A549 treated with dexamethasone at 1 μM for 4 hours (cell line): Measurements from ENCODE around the gene OR9Q2. TPM values are rescaled to one million over a fixed set of nuclear protein-coding genes. Genes with fewer than 3 reads are reported as not detected.

Source experiments
- total RNA-seq: library from RNA; stranded (reverse); fragments of 200-300 nt; extraction: Qiagen RNA extraction; gene quantifications from 5 replicates; pipeline ENCODE4 v1.2.3, GENCODE V29; 2022

The OR9Q2 gene
- total RNA-seq: not detected in 5 replicates

GRCh38 chr11:58188770-58189169, at the start of gene OR9Q2:
Gene OR9Q2, plus strand, starts transcription at chr11:58189070. Its CDS starts 1,421 bp downstream, at chr11:58190491.

GRCh38 chr11:58204042-58204441, 15.2 kb downstream of the OR9Q2 start, which contains the start of gene OR1S2:
Gene OR1S2, minus strand, starts transcription at chr11:58204142. Its CDS starts 0 bp downstream, at chr11:58204142.

GRCh38 chr11:58212420-58212819, 23.6 kb downstream of the OR9Q2 start, which contains the start of gene OR1S1:
Gene OR1S1, plus strand, starts transcription at chr11:58212720.

Other genes starting within 250 kb of the OR9Q2 start
- gene OR9Q1, start 165.2 kb upstream of the OR9Q2 start, total RNA-seq: not detected in 5 replicates
- gene OR6Q1, start 158.1 kb upstream of the OR9Q2 start, total RNA-seq: not detected in 5 replicates
- not detected in 5 replicates for gene OR9I1, start 63.5 kb upstream of the OR9Q2 start, total RNA-seq
- gene OR1S2, start 15.1 kb downstream of the OR9Q2 start, total RNA-seq: not detected in 5 replicates
- not detected in 5 replicates for gene OR1S1, start 23.6 kb downstream of the OR9Q2 start, total RNA-seq
- gene OR10Q1, start 39.8 kb downstream of the OR9Q2 start, total RNA-seq: not detected in 5 replicates
- not detected in 5 replicates for gene OR10W1, start 79.2 kb downstream of the OR9Q2 start, total RNA-seq
- gene OR5B17, start 170.0 kb downstream of the OR9Q2 start, total RNA-seq: not detected in 5 replicates
- not detected in 5 replicates for gene OR5B3, start 217.8 kb downstream of the OR9Q2 start, total RNA-seq
- gene OR5B2, start 239.1 kb downstream of the OR9Q2 start, total RNA-seq: not detected in 5 replicates